Testis (tissue), 2 donors: Measurements from ENCODE around the gene TLN1.

Experiments
- CTCF ChIP-seq, 3 experiments: fragments of 450-650 bp in 2 of 3; fragments of 200-600 bp in 1 of 3; sonication (generic) in 1 of 3; IDR thresholded peaks; one replicate each; pipeline ENCODE4 v1.5.1; 2016 to 2019; ENCODE audit warnings: antibody characterized with exemption in 3 of 3, mild to moderate bottlenecking in 2 of 3, moderate library complexity in 1 of 3
- POLR2A ChIP-seq: fragments of 450-650 bp; IDR thresholded peaks from one replicate; pipeline ENCODE4 v1.6.1; 2017; ENCODE audit warnings: antibody characterized with exemption, mild to moderate bottlenecking, moderate library complexity

GRCh38 chr9:35679766-35680330, 52.1 kb downstream of the TLN1 start:
- no peak for TF ChIP-seq POLR2A
- TF ChIP-seq CTCF (IDR thresholded peaks at IDR 0.05): no peak
